Adrenal gland (tissue), 12 donors: ENCODE measurements around the gene ZNF396. TPM values are rescaled to one million over a fixed set of nuclear protein-coding genes. Genes with fewer than 3 reads are reported as not detected.

Experiments used
- DNase-seq, 7 donors: peaks; one replicate each; pipeline ENCODE4 v3.0.0-alpha.2; 2019 to 2020
- H3K27ac ChIP-seq, 5 donors: fragments of 200-600 bp; sonication (generic) in 4 of 5; 1 replicate in 3 of 5; 2 replicates in 2 of 5; pipeline versions ENCODE4 v1.5.1 to v1.8.0; 2016 to 2020; ENCODE audit warnings: mild to moderate bottlenecking in 1 of 5
- H3K27me3 ChIP-seq: fragments of 200-600 bp; 2 replicates; pipeline ENCODE4 v1.8.0; 2021
- H3K36me3 ChIP-seq, 2 donors: fragments of 200-600 bp; replicated peaks in 1 of 2; 1 replicate in 1 of 2; 2 replicates in 1 of 2; pipeline versions ENCODE4 v1.5.1 to v1.8.0; 2018 to 2022
- H3K4me1 ChIP-seq, 2 donors: fragments of 200-600 bp; replicated peaks in 1 of 2; 1 replicate in 1 of 2; 2 replicates in 1 of 2; pipeline versions ENCODE4 v1.5.1 to v1.8.0; 2018 to 2021
- H3K4me3 ChIP-seq, 4 donors: fragments of 200-600 bp; sonication (generic) in 3 of 4; one replicate each; pipeline ENCODE4 v1.5.1; 2016 to 2018
- H3K9me3 ChIP-seq, 3 donors: fragments of 200-600 bp; sonication (generic) in 1 of 3; replicated peaks in 1 of 3; 1 replicate in 2 of 3; 2 replicates in 1 of 3; pipeline versions ENCODE4 v1.5.1 to v1.8.0; 2016 to 2021
- POLR2A ChIP-seq, 2 donors: fragments of 450-650 bp; IDR thresholded peaks; one replicate each; pipeline ENCODE4 v1.6.1; 2017; ENCODE audit warnings: antibody characterized with exemption in 2 of 2, mild to moderate bottlenecking in 2 of 2, moderate library complexity in 1 of 2
- WGBS, 4 donors: extraction: QIAGEN DNeasy Blood & Tissue Kit in 2 of 4; methylation state at CpG; one replicate each; pipeline versions ENCODE4 v1.1.5 to v1.1.7; 2013 to 2017; 5-methylcytosine and 5-hydroxymethylcytosine counted together
- intact Hi-C, 2 donors: fragments of 100-400 bp; cut with DNase I; formaldehyde crosslinking; loops; one replicate each; pipeline versions ENCODE4 v1.14.1 to v1.15.0; 2022 to 2023
- polyA plus RNA-seq, 3 donors: library from polyadenylated mRNA; stranded (reverse); fragments of 200-250 nt in 2 of 3; fragments of 350-450 nt in 1 of 3; fragmentation: Illumina TruSeq in 1 of 3; extraction: RNeasy Lipid Tissue Mini Kit (QIAGEN cat#74804) in 1 of 3; gene quantifications; one replicate each; pipeline ENCODE4 v1.2.3, GENCODE V29; 2013 to 2014
- total RNA-seq, 9 donors: library from RNA; depleted of rRNA in 4 of 9; stranded (reverse); fragments of >200 nt in 4 of 9; fragments of 120-200 nt in 1 of 9; fragmentation: NEBNext Ultra II Directional in 1 of 9; extraction: Animal tissue kit (Norgen Biotek cat#: 25700) in 1 of 9; gene quantifications; one replicate each; pipeline versions ENCODE4 v1.1.0 to v1.2.4, GENCODE V29; 2013 to 2023
- TF ChIP-seq, protein P1 (sequence below), 6 experiments: fragments of 450-650 bp in 4 of 6; fragments of 200-600 bp in 2 of 6; sonication (generic) in 1 of 6; IDR thresholded peaks; 1 replicate in 5 of 6; 2 replicates in 1 of 6; pipeline versions ENCODE4 v1.5.1 to v1.8.0; 2016 to 2021; ENCODE audit warnings: antibody characterized with exemption in 6 of 6, mild to moderate bottlenecking in 2 of 6, moderate library complexity in 1 of 6
- donor health status: healthy with polysubstance abuse.
- donor health status: Bipolar disorder and iron deficiency.
- donor health status: DM: yes; HTN: yes; CAD: no.
- donor health status: DM: no; HTN: no; CAD: no.
- donor health status: DM: no; HTN: no; CAD: no.
- donor health status: DM: yes; HTN: yes; CAD: no.

The ZNF396 gene
- total and polyA plus RNA-seq, 12 donors: 0.61 to 9.9 (median 3.7) TPM

DNA sequence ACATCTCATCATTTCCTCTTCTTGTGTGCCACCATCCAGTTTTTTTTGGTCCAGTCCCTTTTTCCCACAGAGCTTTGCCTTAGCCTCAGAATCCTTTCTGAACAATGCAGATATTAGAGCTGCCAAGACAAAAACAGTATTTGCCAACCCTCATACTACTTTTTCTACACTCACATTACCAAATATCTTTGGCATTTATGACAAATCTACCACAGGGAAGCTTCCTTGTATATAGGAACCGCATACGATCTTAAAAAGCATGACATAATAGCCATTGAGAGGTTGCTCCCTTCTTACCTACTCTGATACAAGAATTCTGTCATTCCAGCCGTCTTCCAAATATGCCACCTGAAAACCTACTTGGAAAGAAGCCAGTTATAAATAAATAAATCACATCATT, 42.3 kb downstream of the ZNF396 start:
- H3K27ac ChIP-seq: no peak overlapping the region
- no peaks in the 10 kb centered on the region for H3K9me3 ChIP-seq
- no peak for DNase-seq
- TF ChIP-seq POLR2A (IDR thresholded peaks at IDR 0.05): no peak
- TF ChIP-seq, protein P1, sequence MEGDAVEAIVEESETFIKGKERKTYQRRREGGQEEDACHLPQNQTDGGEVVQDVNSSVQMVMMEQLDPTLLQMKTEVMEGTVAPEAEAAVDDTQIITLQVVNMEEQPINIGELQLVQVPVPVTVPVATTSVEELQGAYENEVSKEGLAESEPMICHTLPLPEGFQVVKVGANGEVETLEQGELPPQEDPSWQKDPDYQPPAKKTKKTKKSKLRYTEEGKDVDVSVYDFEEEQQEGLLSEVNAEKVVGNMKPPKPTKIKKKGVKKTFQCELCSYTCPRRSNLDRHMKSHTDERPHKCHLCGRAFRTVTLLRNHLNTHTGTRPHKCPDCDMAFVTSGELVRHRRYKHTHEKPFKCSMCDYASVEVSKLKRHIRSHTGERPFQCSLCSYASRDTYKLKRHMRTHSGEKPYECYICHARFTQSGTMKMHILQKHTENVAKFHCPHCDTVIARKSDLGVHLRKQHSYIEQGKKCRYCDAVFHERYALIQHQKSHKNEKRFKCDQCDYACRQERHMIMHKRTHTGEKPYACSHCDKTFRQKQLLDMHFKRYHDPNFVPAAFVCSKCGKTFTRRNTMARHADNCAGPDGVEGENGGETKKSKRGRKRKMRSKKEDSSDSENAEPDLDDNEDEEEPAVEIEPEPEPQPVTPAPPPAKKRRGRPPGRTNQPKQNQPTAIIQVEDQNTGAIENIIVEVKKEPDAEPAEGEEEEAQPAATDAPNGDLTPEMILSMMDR (IDR thresholded peaks at IDR 0.05): no peak
- peaks cover 0 to 75% of the 10 kb centered on the region in 2 donors for H3K36me3 ChIP-seq
- peaks cover 0 to 4% of the 10 kb centered on the region in 2 donors for H3K4me1 ChIP-seq
- intact Hi-C loops: no loop called here
- no peak overlapping the region for H3K4me3 ChIP-seq
- H3K27me3 ChIP-seq: no peaks in the 10 kb centered on the region
- 77 to 83% (median 80%) methylated on average over 3 of the region's 3 CpGs for WGBS, 4 donors

DNA sequence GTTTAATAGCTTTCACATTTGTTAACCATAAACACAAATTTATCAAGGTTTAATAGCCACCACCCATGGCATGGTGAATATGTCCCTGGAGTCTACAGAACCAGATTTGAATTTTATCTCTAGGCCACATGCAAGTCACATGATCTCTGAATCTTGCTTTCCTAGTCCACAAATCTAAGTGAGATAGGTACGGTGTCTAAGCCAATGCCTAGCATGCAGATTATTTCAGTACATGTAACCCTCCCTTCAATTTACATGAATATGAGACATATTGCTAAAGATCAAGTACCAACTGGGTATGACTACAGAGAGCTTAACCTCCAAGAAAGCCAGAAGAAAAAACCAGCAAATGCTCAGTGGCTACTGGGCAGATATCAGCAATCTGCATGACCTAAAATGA, 42.9 kb downstream of the ZNF396 start:
- WGBS, 4 donors: 94 to 100% (median 97%) methylated on average over 1 of the region's 1 CpG
- peaks cover 0 to 68% of the 10 kb centered on the region in 2 donors for H3K36me3 ChIP-seq

DNA sequence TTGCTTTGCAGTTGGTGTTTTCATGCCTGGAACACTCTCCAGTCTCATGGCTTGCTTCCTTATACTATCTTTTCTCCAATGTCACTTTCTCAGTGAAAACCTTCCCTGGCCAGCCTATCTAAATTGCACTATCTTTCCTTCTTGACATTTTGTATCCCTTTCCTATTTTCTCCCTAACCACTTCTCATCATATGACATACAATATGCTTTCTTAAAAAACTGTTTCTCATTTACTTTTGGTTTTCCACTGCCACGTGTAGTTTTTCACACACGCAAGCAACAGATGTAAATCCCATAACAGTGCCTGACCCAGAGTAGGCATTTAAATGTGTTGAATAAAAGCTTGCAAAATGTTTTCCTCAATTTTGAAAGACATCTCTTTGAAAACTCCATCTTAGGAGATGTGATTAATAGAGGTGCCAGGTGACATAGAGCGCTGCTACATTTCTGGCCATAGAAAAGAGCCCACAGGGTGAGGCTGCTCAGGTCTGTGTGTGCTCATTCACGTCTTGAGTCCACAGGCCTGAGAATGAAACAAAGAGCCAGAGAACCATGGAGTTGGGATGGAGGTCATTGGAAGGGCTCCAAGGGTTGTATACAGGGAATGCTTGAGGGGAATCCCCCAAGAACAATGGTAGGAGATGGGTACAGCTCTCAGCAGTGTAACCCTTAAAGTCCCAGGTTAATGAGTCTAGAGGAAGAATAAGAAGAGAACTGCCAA, 45.6 kb downstream of the ZNF396 start:
- Histone ChIP-seq H3K9me3 (no peaks in the 10 kb centered on the region), H3K4me1 (no peaks in the 10 kb centered on the region), H3K36me3 (peaks cover 0 to 42% of the 10 kb centered on the region in 2 donors), H3K27ac (no peak overlapping the region), H3K27me3 (no peaks in the 10 kb centered on the region), H3K4me3 (no peak overlapping the region)
- WGBS, 4 donors: 84 to 91% (median 88%) methylated on average over 4 of the region's 4 CpGs
- TF ChIP-seq, protein P1 (IDR thresholded peaks at IDR 0.05): no peak
- TF ChIP-seq POLR2A (IDR thresholded peaks at IDR 0.05): no peak
- intact Hi-C loops: no loop called here
- DNase-seq: no peak

More for the DNA sequence above, 42.9 kb downstream of the ZNF396 start:
- H3K9me3 ChIP-seq: no peaks in the 10 kb centered on the region
- H3K27ac ChIP-seq: no peak overlapping the region
- no peak for TF ChIP-seq POLR2A (IDR thresholded peaks at IDR 0.05)
- TF ChIP-seq, protein P1 (IDR thresholded peaks at IDR 0.05): no peak
- H3K4me3 ChIP-seq: no peak overlapping the region
- intact Hi-C loops: no loop called here
- H3K27me3 ChIP-seq: no peaks in the 10 kb centered on the region
- no peak for DNase-seq
- H3K4me1 ChIP-seq: no peaks in the 10 kb centered on the region

DNA sequence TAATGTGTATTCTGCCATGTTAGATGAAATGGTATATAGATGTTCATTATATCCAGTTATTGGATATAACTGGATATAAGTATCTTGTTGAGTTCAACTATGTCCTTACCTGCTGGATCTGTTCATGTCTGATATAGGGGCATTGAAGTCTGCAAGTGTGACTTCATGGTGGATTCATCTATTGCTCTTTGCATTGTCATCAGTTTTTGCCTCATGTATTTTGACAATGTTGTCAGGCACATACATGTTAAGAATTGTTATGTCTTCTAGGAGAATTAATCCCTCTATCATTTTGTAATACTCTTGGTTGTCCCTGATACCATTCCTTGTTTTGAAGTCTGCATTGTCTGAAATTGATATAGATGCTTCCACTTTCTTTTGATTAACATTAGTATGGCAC, 48.3 kb downstream of the ZNF396 start:
- H3K4me1 ChIP-seq: no peaks in the 10 kb centered on the region
- no peak overlapping the region for H3K27ac ChIP-seq
- no peak overlapping the region for H3K4me3 ChIP-seq
- intact Hi-C loops: no loop called here
- TF ChIP-seq, protein P1 (IDR thresholded peaks at IDR 0.05): no peak
- no peak for TF ChIP-seq POLR2A (IDR thresholded peaks at IDR 0.05)
- no peaks in the 10 kb centered on the region for H3K27me3 ChIP-seq
- H3K36me3 ChIP-seq: peaks cover 0 to 17% of the 10 kb centered on the region in 2 donors
- no peaks in the 10 kb centered on the region for H3K9me3 ChIP-seq
- no peak for DNase-seq
